Measurements from ENCODE around the gene ADAMTSL2.

The ADAMTSL2 gene

DNA sequence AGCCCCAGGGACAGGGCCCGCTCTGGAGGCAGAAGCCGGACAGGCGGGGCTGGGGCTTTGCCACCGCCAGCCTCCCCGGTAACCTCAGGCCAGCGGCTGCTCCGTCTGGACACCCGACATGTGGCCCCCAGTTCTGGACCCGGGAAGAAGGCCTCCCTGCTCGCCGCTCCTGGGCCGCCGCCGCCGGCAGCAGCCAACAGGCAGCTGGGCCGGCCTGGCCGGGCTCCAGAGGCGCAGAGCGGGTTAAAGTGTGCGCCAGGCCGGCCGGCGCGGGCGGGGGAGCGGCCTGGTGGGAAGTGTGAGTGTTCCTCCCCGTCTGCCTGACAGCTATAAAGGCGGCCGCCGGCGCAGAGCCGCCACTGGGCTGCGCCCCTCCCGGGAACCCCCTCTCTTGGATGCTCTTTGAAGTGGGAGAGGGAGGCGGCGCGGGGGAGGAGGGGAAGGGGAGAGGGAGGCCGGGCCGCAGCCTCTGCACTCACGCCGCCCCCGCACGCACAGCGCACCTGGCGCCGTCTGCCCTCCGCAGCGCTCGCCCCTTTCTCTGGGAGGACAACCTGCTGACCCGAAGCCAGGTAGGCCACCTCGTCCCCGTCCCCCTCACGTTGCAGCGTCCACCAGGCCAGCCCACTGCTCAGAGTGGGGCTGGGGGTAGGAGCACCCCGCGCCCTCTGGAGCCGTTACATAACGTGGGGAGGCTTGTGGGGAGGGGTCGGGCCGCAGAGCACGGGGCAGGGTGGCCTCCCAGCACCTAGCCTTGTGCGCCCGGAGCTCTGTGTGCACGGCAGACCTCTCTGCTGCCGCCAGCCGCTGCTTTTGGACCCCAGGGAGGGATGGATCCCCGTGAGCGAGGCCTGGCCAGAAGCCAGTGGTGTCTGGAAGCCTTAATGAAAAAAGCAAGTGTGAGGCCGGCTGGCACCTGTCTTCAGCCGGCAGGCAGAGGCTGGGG is at the start of gene ADAMTSL2:
ADAMTSL2 (plus strand) TSS at position 359 of the 946 bp plus-strand sequence. CDS start 2,009 bp downstream, outside the sequence.
- Histone ChIP-seq H3K4me3 (ENCODE audit: low read depth, low read length) (no peak within 1 kb of the TSS), H2AFZ (ENCODE audit: low read length, unreplicated experiment) (peak within 1 kb of the TSS; percentile 53)

DNA sequence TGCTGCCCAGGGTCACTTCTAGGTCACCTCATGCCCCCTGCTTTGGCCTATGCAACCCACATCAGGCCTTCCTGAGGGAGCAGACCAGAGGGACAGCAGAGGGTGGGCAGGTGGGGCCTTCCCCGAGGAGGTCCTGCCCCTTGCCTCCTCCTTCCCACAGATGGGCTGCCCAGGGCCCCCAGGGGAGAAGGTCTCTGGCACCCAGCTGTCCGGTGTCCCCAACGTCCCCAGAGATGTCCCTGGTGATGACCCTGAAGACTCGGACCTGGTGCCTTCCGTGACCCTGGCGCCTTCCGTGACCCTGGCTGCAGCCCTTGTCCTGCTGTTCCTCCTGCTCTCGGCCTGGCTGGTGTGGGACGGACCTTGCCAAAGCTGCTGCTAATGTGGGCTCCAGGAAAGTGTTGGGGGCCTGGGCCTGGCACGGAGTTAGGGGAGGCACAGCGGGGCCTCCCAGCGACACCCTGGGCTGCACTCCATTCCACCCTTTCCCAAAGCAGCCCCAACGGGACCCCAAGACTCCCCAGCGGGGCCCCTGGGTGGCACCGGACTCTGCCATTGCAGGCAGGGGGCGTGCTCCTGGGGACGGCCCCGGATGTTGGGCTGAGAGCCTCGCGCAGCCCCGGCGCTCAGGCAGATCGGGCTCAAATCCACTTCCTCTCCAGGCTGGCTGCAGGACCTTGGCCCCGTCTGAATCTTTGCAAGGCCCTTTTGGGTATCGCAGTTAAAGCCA is 48.8 kb upstream of the ADAMTSL2 start:
- Histone ChIP-seq H3K27me3 (ENCODE audit: insufficient read depth, low read length) (no peaks in the 10 kb centered on the region), H3K79me2 (ENCODE audit: control insufficient read depth, insufficient read depth, low read length, unreplicated experiment) (no peaks in the 10 kb centered on the region), H3K36me3 (ENCODE audit: insufficient read depth, low read length) (no peaks in the 10 kb centered on the region), H3K27ac (ENCODE audit: low read depth, low read length) (no peak overlapping the region), H2AFZ (ENCODE audit: low read length, unreplicated experiment) (no peak overlapping the region), H3K4me1 (ENCODE audit: control insufficient read depth, insufficient read depth, low read length, unreplicated experiment) (no peaks in the 10 kb centered on the region), H3K4me3 (ENCODE audit: low read depth, low read length) (no peak overlapping the region)

More for the DNA sequence above, at the start of gene ADAMTSL2:
- Histone ChIP-seq H3K36me3 (ENCODE audit: insufficient read depth, low read length) (no peaks in the 10 kb centered on the region), H3K27me3 (ENCODE audit: insufficient read depth, low read length) (peaks cover 21% of the 10 kb centered on the region), H3K27ac (ENCODE audit: low read depth, low read length) (no peak within 1 kb of the TSS), H3K79me2 (ENCODE audit: control insufficient read depth, insufficient read depth, low read length, unreplicated experiment) (no peaks in the 10 kb centered on the region), H3K4me1 (ENCODE audit: control insufficient read depth, insufficient read depth, low read length, unreplicated experiment) (peaks cover 5% of the 10 kb centered on the region)

DNA sequence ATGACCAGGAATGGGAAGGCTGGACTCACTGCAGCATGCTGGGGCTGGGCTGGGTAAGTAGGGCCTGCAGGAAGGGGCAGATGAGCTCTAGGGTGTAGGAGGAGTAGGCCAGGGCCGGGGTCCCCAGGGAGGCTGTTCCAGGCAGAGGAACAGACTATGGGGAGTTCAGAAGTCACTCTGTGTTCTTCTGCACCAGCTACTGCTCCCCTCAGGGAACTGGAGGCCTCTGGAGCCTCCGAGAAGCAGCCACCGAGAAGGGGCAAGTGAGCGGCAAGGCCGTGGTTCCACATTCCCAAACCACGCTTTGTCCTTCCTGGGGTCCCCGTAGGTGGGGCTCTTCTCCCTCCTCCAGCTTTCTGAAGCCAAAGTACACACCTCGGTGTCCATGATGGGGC is 47.2 kb upstream of the ADAMTSL2 start:
- no peak overlapping the region for H2AFZ ChIP-seq (ENCODE audit: low read length, unreplicated experiment)

DNA sequence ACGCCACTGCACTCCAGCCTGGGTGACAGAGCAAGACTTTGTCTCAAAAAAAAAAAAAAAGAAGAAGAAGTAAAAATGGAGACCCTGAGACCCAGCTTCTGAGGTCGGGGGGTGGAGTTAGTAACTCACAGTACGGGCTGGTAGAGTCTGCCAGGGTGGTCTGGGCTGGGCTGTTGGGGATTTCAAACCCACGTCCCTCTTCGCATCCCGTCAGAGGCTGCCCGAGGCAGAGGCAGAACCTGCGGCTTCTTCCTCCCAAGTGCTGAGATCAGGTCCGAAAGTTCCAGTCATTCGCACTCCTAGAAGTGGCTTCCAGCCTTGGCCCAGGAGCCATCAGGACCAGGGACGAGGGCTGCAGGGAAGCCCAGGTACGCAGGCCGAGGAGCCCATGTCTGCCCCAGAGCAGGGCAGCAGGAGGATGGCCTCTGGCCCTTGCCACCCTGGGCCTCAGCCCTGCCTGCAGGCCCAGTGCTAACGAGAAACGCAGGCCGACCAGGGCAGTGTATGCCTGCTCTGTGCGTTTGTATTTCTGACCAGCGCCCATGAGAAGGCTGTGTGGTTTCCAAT is 45.7 kb upstream of the ADAMTSL2 start:
- Histone ChIP-seq H2AFZ (ENCODE audit: low read length, unreplicated experiment) (no peak overlapping the region), H3K4me3 (ENCODE audit: low read depth, low read length) (no peak overlapping the region), H3K4me1 (ENCODE audit: control insufficient read depth, insufficient read depth, low read length, unreplicated experiment) (no peaks in the 10 kb centered on the region), H3K79me2 (ENCODE audit: control insufficient read depth, insufficient read depth, low read length, unreplicated experiment) (no peaks in the 10 kb centered on the region), H3K36me3 (ENCODE audit: insufficient read depth, low read length) (no peaks in the 10 kb centered on the region), H3K27ac (ENCODE audit: low read depth, low read length) (no peak overlapping the region), H3K27me3 (ENCODE audit: insufficient read depth, low read length) (no peaks in the 10 kb centered on the region)

More for the DNA sequence above, 47.2 kb upstream of the ADAMTSL2 start:
- Histone ChIP-seq H3K4me3 (ENCODE audit: low read depth, low read length) (no peak overlapping the region), H3K27me3 (ENCODE audit: insufficient read depth, low read length) (no peaks in the 10 kb centered on the region), H3K27ac (ENCODE audit: low read depth, low read length) (no peak overlapping the region), H3K36me3 (ENCODE audit: insufficient read depth, low read length) (no peaks in the 10 kb centered on the region), H3K79me2 (ENCODE audit: control insufficient read depth, insufficient read depth, low read length, unreplicated experiment) (no peaks in the 10 kb centered on the region), H3K4me1 (ENCODE audit: control insufficient read depth, insufficient read depth, low read length, unreplicated experiment) (no peaks in the 10 kb centered on the region)

DNA sequence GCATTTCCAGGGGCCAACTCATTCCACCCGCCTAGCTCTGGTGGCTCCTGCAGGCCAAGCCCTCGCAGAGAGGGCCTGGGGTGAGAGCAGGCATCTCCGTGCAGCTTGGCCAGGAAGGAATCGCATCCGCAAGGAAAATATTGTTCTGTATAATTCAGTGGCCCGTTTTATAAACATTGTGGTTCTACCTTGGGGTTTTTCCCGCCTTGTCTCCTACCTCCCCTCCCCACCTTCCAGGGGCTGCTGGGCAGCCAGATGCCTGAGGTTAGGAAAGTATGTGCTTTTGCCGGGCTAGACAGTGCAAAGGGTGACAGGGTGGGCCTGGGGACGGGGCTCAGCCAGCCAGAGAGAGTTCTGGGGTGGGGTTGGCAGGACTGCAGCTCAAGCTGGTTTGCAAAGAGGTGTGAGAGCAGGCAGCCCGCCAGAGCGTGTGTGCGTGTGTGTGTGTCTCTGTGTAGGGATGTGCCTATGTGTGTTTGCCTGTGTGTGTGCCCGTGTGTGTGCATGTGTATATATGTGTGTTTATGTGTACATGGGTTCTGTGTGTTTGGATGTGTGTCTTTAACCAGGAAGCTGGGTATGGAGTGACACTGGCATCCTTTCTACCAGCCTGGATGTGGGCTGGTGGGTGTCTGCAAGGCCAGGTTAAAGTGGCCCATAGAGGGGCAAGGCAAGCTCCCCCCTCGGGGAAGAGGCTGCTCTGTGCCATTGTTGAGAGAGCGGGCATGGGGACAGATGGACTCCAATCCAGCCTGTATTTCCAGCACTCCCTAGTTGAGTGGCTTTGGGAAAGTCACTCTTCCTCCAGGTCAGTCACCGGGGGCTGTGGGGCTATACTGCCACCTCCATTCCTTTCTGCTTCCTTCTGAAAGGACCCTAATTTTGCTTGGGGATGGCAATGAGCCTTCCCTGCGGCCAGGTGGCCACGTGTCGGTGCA is 45.0 kb upstream of the ADAMTSL2 start:
- no peak overlapping the region for H3K4me3 ChIP-seq (ENCODE audit: low read depth, low read length)
- no peaks in the 10 kb centered on the region for H3K27me3 ChIP-seq (ENCODE audit: insufficient read depth, low read length)
- H3K4me1 ChIP-seq (ENCODE audit: control insufficient read depth, insufficient read depth, low read length, unreplicated experiment): no peaks in the 10 kb centered on the region
- no peaks in the 10 kb centered on the region for H3K79me2 ChIP-seq (ENCODE audit: control insufficient read depth, insufficient read depth, low read length, unreplicated experiment)
- no peak overlapping the region for H2AFZ ChIP-seq (ENCODE audit: low read length, unreplicated experiment)
- H3K27ac ChIP-seq (ENCODE audit: low read depth, low read length): no peak overlapping the region
- no peaks in the 10 kb centered on the region for H3K36me3 ChIP-seq (ENCODE audit: insufficient read depth, low read length)

DNA sequence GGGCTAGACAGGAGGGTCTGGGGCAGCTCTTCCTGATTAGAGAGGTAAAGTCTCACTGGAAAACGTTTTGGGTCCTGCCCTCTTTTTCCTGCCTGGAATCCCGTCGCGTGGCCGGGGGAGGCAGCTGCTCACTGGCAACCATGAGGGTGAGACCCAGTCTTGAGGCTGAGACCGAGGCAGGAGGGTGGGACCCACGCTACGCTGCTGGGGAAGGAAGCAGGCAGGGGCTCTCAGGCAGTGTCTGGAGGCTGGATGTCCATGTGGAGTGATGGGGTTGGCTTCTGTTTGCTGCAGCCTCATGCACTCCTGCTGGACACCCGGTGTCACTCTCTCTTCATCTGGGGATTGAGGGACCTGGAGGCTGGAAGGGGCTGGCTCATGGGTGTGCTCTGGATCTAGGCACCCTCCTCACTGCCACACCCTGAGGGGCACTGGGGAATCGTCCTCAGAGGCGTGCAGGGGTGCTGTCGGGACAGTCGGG is 44.3 kb upstream of the ADAMTSL2 start:
- no peaks in the 10 kb centered on the region for H3K27me3 ChIP-seq (ENCODE audit: insufficient read depth, low read length)
- no peaks in the 10 kb centered on the region for H3K79me2 ChIP-seq (ENCODE audit: control insufficient read depth, insufficient read depth, low read length, unreplicated experiment)
- no peaks in the 10 kb centered on the region for H3K4me1 ChIP-seq (ENCODE audit: control insufficient read depth, insufficient read depth, low read length, unreplicated experiment)
- no peaks in the 10 kb centered on the region for H3K36me3 ChIP-seq (ENCODE audit: insufficient read depth, low read length)
- no peak overlapping the region for H3K4me3 ChIP-seq (ENCODE audit: low read depth, low read length)
- H2AFZ ChIP-seq (ENCODE audit: low read length, unreplicated experiment): no peak overlapping the region
- H3K27ac ChIP-seq (ENCODE audit: low read depth, low read length): no peak overlapping the region

DNA sequence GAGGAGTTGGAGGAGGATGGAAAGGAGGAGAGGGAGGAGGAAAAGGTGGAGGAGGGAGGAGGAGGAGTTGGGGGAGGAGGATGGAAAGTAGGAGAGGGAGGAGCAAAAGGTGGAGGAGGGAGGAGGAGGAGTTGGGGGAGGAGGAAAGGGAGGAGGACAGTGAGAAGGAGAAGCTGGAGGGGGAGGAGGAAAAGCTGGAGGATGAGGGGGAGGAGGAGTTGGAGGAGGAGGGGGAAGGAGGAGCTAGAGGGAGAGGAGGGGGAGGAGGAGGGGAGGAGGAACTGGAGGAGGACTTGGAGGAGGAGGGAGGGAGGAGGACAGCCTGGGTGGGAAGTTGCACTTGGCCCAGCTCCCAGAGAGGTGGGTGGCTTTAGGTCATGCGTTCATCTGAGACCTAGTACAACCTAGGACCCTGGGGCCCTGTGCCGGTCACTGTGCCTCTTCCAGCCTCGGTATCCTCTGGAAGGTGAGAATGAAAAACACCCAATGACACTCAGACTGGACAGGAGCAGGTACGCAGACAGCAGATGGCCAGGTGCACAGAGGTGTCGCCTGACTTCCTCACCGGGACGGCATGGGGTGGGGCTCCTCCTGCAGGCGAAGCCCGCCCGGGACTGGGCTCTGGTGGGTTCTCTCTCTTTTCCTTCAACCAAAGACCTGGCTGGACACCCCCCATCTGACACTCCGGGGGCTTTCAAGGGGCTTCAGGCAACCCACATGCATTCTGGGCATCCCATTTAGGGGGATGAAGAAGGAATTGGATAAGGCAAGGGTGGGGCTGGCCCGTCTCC is 43.4 kb upstream of the ADAMTSL2 start:
- Histone ChIP-seq H3K27me3 (ENCODE audit: insufficient read depth, low read length) (no peaks in the 10 kb centered on the region), H3K36me3 (ENCODE audit: insufficient read depth, low read length) (no peaks in the 10 kb centered on the region), H3K79me2 (ENCODE audit: control insufficient read depth, insufficient read depth, low read length, unreplicated experiment) (no peaks in the 10 kb centered on the region), H2AFZ (ENCODE audit: low read length, unreplicated experiment) (no peak overlapping the region), H3K4me1 (ENCODE audit: control insufficient read depth, insufficient read depth, low read length, unreplicated experiment) (no peaks in the 10 kb centered on the region), H3K4me3 (ENCODE audit: low read depth, low read length) (no peak overlapping the region), H3K27ac (ENCODE audit: low read depth, low read length) (no peak overlapping the region)

DNA sequence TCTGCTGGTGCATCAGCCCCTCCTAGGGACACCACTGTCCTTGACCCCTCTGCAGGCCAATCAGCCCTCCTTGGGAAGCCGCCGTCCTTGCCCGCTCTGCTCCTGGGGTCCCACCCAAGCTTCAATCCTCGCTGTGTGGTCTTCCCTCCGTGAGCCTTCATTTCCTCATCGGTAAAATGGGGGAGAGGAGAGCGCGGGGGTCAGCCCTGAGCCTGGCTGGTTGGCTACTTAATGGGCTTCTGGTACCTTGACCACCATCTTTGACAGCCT is 42.9 kb upstream of the ADAMTSL2 start:
- Histone ChIP-seq H3K27ac (ENCODE audit: low read depth, low read length) (no peak overlapping the region), H2AFZ (ENCODE audit: low read length, unreplicated experiment) (no peak overlapping the region), H3K36me3 (ENCODE audit: insufficient read depth, low read length) (no peaks in the 10 kb centered on the region), H3K4me3 (ENCODE audit: low read depth, low read length) (no peak overlapping the region), H3K79me2 (ENCODE audit: control insufficient read depth, insufficient read depth, low read length, unreplicated experiment) (no peaks in the 10 kb centered on the region), H3K4me1 (ENCODE audit: control insufficient read depth, insufficient read depth, low read length, unreplicated experiment) (no peaks in the 10 kb centered on the region), H3K27me3 (ENCODE audit: insufficient read depth, low read length) (peaks cover 1% of the 10 kb centered on the region; the same call in 1 of the 2 replicates)

DNA sequence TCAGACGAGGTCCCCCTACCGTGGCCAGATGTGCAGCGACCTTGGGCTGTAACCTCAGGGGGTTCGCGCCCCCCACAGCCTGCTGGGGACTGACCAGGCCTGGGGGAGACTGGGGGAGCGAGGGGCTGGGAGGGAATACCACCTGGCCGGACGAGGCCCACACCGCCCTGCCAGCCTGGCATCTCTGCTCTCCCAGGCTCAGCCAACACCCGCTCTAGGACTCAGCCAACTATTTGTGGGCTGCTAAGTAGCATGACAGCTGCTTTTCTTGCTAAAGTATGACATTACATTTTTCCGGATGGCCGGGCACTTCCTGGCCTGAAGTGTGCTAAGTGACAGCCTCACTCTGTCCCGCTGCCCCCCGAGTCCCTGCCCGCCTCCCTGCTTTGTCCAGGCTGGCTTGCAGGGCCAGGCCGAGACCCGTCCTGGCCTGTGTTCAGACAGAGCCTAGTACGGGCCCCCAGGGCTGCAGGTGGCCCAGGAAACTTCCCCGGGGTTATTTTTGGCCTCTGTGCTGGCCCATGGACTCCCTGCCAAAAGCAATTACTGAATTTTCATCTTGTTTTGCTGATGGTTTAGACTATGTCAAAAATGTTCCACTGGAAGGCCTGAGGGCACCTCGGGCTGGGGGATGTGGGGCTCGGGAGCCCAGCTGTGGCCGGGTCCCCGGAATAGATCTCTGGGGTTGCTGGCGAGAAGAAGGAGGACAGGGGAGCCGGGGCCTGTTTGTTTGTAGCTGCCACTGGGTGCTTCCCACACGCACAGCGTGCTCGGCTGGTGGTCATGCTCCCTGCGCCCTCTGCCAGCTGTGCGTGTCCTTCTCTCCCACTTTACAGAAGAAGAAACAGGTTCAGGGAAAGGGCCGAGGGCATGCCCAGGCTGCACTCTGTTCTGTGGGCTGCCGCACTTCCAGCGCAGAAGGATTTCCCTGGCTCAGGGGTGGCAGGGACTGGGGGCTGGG is 42.2 kb upstream of the ADAMTSL2 start:
- Histone ChIP-seq H3K36me3 (ENCODE audit: insufficient read depth, low read length) (no peaks in the 10 kb centered on the region), H3K4me3 (ENCODE audit: low read depth, low read length) (no peak overlapping the region), H3K79me2 (ENCODE audit: control insufficient read depth, insufficient read depth, low read length, unreplicated experiment) (no peaks in the 10 kb centered on the region), H3K4me1 (ENCODE audit: control insufficient read depth, insufficient read depth, low read length, unreplicated experiment) (no peaks in the 10 kb centered on the region), H3K27ac (ENCODE audit: low read depth, low read length) (no peak overlapping the region), H3K27me3 (ENCODE audit: insufficient read depth, low read length) (peaks cover 9% of the 10 kb centered on the region; the same call in 1 of the 2 replicates), H2AFZ (ENCODE audit: low read length, unreplicated experiment) (no peak overlapping the region)
